CMK (cell line): ENCODE measurements around the gene CUX1.
A peak's percentile ranks its signal among the peaks of the same experiment; 100 is the strongest.
"Not testable (repeated sequence)": the region's sequence is repeated elsewhere in the genome, so short reads cannot be mapped to it uniquely, and the experiment has no call there.

Source experiments
- DNase-seq: peaks from one replicate; pipeline ENCODE4 v3.0.0-alpha.2; 2010; ENCODE audit warnings: low read depth

The CUX1 gene

GRCh38 chr7:102044984-102045673, 227.7 kb downstream of the CUX1 start:
- no peak for DNase-seq

GRCh38 chr7:102045681-102046372, 228.4 kb downstream of the CUX1 start:
- no peak for DNase-seq

GRCh38 chr7:102046373-102047117, 229.1 kb downstream of the CUX1 start:
- no peak for DNase-seq

GRCh38 chr7:102047167-102047566, 229.7 kb downstream of the CUX1 start:
- no peak for DNase-seq

- DNase-seq, result no peak
Observed at GRCh38 chr7:102049765-102050164, 232.3 kb downstream of the CUX1 start.

GRCh38 chr7:102050864-102051460, 233.5 kb downstream of the CUX1 start:
- no peak for DNase-seq

- DNase-seq, result not testable (repeated sequence)
Observed at GRCh38 chr7:102051736-102052135, 234.3 kb downstream of the CUX1 start.

GRCh38 chr7:102054158-102054557, 236.7 kb downstream of the CUX1 start:
- DNase-seq, result no peak

GRCh38 chr7:102055181-102055976, 238.0 kb downstream of the CUX1 start:
- DNase-seq, result no peak

- DNase-seq, result no peak
Observed at GRCh38 chr7:102059524-102059923, 242.1 kb downstream of the CUX1 start.

- no peak for DNase-seq
Observed at GRCh38 chr7:102061354-102061945, 244.0 kb downstream of the CUX1 start.

GRCh38 chr7:102061981-102062390, 244.6 kb downstream of the CUX1 start:
- DNase-seq, result peak; percentile 46

- DNase-seq, result no peak
Observed at GRCh38 chr7:102063690-102064180, 246.3 kb downstream of the CUX1 start.

GRCh38 chr7:102064361-102065025, 247.1 kb downstream of the CUX1 start:
- peak; percentile 80 for DNase-seq

GRCh38 chr7:102065226-102065625, 247.8 kb downstream of the CUX1 start:
- DNase-seq, result no peak

GRCh38 chr7:102066476-102066875, 249.1 kb downstream of the CUX1 start:
- DNase-seq, result no peak

- no peak for DNase-seq
Observed at GRCh38 chr7:102068846-102069245, 251.4 kb downstream of the CUX1 start.

- DNase-seq, result no peak
Observed at GRCh38 chr7:102069931-102070629, 252.7 kb downstream of the CUX1 start.

GRCh38 chr7:102072003-102072402, 254.6 kb downstream of the CUX1 start:
- no peak for DNase-seq

- DNase-seq, result no peak
Observed at GRCh38 chr7:102072636-102073209, 255.3 kb downstream of the CUX1 start.
